ENCODE data around the gene ARSD. TPM values are rescaled to one million over a fixed set of nuclear protein-coding genes. Genes with fewer than 3 reads are reported as not detected.

The ARSD gene
- total RNA-seq, 1 donor from 2014 or later: 19.8 TPM

GRCh38 chrX:2908125-2908685 is 20.9 kb downstream of the ARSD start:
- no peak for DNase-seq (ENCODE audit: low spot score)
- Mint-ChIP-seq H3K4me3 (ENCODE audit: unreplicated experiment) (peak overlapping the region; percentile 5), H3K36me3 (ENCODE audit: low read depth, unreplicated experiment) (peaks cover 22% of the 10 kb centered on the region), H3K9me3 (ENCODE audit: unreplicated experiment) (no peaks in the 10 kb centered on the region), H3K27ac (ENCODE audit: unreplicated experiment) (no peak overlapping the region), H3K4me1 (ENCODE audit: unreplicated experiment) (no peaks in the 10 kb centered on the region), H3K27me3 (ENCODE audit: unreplicated experiment) (no peaks in the 10 kb centered on the region)
- TF ChIP-seq, protein P1, sequence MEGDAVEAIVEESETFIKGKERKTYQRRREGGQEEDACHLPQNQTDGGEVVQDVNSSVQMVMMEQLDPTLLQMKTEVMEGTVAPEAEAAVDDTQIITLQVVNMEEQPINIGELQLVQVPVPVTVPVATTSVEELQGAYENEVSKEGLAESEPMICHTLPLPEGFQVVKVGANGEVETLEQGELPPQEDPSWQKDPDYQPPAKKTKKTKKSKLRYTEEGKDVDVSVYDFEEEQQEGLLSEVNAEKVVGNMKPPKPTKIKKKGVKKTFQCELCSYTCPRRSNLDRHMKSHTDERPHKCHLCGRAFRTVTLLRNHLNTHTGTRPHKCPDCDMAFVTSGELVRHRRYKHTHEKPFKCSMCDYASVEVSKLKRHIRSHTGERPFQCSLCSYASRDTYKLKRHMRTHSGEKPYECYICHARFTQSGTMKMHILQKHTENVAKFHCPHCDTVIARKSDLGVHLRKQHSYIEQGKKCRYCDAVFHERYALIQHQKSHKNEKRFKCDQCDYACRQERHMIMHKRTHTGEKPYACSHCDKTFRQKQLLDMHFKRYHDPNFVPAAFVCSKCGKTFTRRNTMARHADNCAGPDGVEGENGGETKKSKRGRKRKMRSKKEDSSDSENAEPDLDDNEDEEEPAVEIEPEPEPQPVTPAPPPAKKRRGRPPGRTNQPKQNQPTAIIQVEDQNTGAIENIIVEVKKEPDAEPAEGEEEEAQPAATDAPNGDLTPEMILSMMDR (IDR thresholded peaks at IDR 0.05; ENCODE audit: unreplicated experiment): no peak

GRCh38 chrX:2907295-2907694 is 21.8 kb downstream of the ARSD start:
- Mint-ChIP-seq H3K27me3 (ENCODE audit: unreplicated experiment) (no peaks in the 10 kb centered on the region), H3K36me3 (ENCODE audit: low read depth, unreplicated experiment) (peaks cover 25% of the 10 kb centered on the region)
- DNase-seq (ENCODE audit: low spot score): no peak

DNA sequence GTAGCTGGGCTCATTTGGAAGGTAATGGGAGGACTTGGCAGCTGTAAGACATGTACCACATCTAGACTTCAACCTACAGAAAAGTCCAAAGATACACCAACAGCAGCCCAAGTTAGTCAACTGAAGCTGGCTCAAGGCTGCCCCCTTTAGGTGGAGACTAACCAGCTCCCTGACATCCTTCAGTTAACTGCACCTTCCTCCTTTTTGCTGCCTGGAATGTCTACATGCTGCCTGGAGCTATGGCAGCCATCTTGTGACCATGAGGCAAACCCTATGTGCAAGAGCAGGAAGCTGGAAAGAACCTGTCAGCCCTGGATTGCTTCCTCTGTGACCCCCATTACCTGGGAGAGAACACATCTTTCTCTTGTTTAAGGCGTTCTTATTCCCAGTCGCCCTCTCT is 25.8 kb downstream of the ARSD start:
- Mint-ChIP-seq H3K36me3 (ENCODE audit: low read depth, unreplicated experiment) (peaks cover 25% of the 10 kb centered on the region), H3K27me3 (ENCODE audit: unreplicated experiment) (no peaks in the 10 kb centered on the region), H3K4me3 (ENCODE audit: unreplicated experiment) (no peak overlapping the region), H3K4me1 (ENCODE audit: unreplicated experiment) (peaks cover 3% of the 10 kb centered on the region), H3K9me3 (ENCODE audit: unreplicated experiment) (no peaks in the 10 kb centered on the region), H3K27ac (ENCODE audit: unreplicated experiment) (no peak overlapping the region)
- TF ChIP-seq, protein P1 (IDR thresholded peaks at IDR 0.05; ENCODE audit: unreplicated experiment): no peak
- no peak for DNase-seq (ENCODE audit: low spot score)

More at GRCh38 chrX:2907295-2907694, 21.8 kb downstream of the ARSD start:
- Mint-ChIP-seq H3K4me1 (ENCODE audit: unreplicated experiment) (no peaks in the 10 kb centered on the region), H3K9me3 (ENCODE audit: unreplicated experiment) (no peaks in the 10 kb centered on the region), H3K27ac (ENCODE audit: unreplicated experiment) (no peak overlapping the region), H3K4me3 (ENCODE audit: unreplicated experiment) (no peak overlapping the region)
- TF ChIP-seq, protein P1 (IDR thresholded peaks at IDR 0.05; ENCODE audit: unreplicated experiment): no peak

GRCh38 chrX:2902841-2903240 is 26.3 kb downstream of the ARSD start:
- TF ChIP-seq, protein P1 (IDR thresholded peaks at IDR 0.05; ENCODE audit: unreplicated experiment): no peak
- Mint-ChIP-seq H3K27ac (ENCODE audit: unreplicated experiment) (no peak overlapping the region), H3K4me1 (ENCODE audit: unreplicated experiment) (peaks cover 4% of the 10 kb centered on the region), H3K4me3 (ENCODE audit: unreplicated experiment) (no peak overlapping the region), H3K36me3 (ENCODE audit: low read depth, unreplicated experiment) (peaks cover 19% of the 10 kb centered on the region), H3K9me3 (ENCODE audit: unreplicated experiment) (no peaks in the 10 kb centered on the region), H3K27me3 (ENCODE audit: unreplicated experiment) (no peaks in the 10 kb centered on the region)
- no peak for DNase-seq (ENCODE audit: low spot score)

- TF ChIP-seq, protein P1 (IDR thresholded peaks at IDR 0.05; ENCODE audit: unreplicated experiment): no peak
- Mint-ChIP-seq H3K4me3 (ENCODE audit: unreplicated experiment) (no peak overlapping the region), H3K9me3 (ENCODE audit: unreplicated experiment) (no peaks in the 10 kb centered on the region), H3K27ac (ENCODE audit: unreplicated experiment) (no peak overlapping the region), H3K4me1 (ENCODE audit: unreplicated experiment) (peaks cover 10% of the 10 kb centered on the region), H3K27me3 (ENCODE audit: unreplicated experiment) (no peaks in the 10 kb centered on the region), H3K36me3 (ENCODE audit: low read depth, unreplicated experiment) (peaks cover 17% of the 10 kb centered on the region)
- DNase-seq (ENCODE audit: low spot score): no peak
Measured at GRCh38 chrX:2901367-2902036, 27.6 kb downstream of the ARSD start.

Data from endothelial cell (in vitro differentiated cells).